HG03060 (cell line): ENCODE results near the gene ATRIP.
"Not testable (repeated sequence)": the region's sequence is repeated elsewhere in the genome, so short reads cannot be mapped to it uniquely, and the experiment has no call there.

Experiments used
- ATAC-seq: cut with Tn5 transposase; IDR thresholded peaks from one replicate; pipeline ENCODE4 v1.9.1; 2021; ENCODE audit warnings: low read depth, moderate number of reproducible peaks; ENCODE audit not compliant: unreplicated experiment

Gene ATRIP

GRCh38 chr3:48446425-48447193 lies at the start of gene ATRIP:
TSS of gene ATRIP (plus strand) at chr3:48446737. CDS start at chr3:48446846, 109 bp downstream.
- no peak for ATAC-seq

- ATAC-seq = no peak
Observed at GRCh38 chr3:48397767-48398681, 48.5 kb upstream of the ATRIP start.

- ATAC-seq = no peak
Observed at GRCh38 chr3:48398701-48399386, 47.7 kb upstream of the ATRIP start.

- ATAC-seq = no peak
Observed at GRCh38 chr3:48399387-48400172, 47.0 kb upstream of the ATRIP start.

- ATAC-seq = no peak
Observed at GRCh38 chr3:48400824-48401433, 45.6 kb upstream of the ATRIP start.

GRCh38 chr3:48401434-48401901 lies 45.1 kb upstream of the ATRIP start:
- ATAC-seq = not testable (repeated sequence)

- ATAC-seq = no peak
Observed at GRCh38 chr3:48402281-48402732, 44.2 kb upstream of the ATRIP start.

- no peak for ATAC-seq
Observed at GRCh38 chr3:48402907-48403306, 43.6 kb upstream of the ATRIP start.

- ATAC-seq = no peak
Observed at GRCh38 chr3:48403533-48404439, 42.8 kb upstream of the ATRIP start.

GRCh38 chr3:48404440-48405342 lies 41.8 kb upstream of the ATRIP start:
- ATAC-seq = no peak

- no peak for ATAC-seq
Observed at GRCh38 chr3:48405343-48405881, 41.1 kb upstream of the ATRIP start.

- no peak for ATAC-seq
Observed at GRCh38 chr3:48405971-48406370, 40.6 kb upstream of the ATRIP start.

- no peak for ATAC-seq
Observed at GRCh38 chr3:48406443-48407431, 39.8 kb upstream of the ATRIP start.

GRCh38 chr3:48407542-48408099 lies 38.9 kb upstream of the ATRIP start:
- no peak for ATAC-seq

GRCh38 chr3:48408823-48409281 lies 37.7 kb upstream of the ATRIP start:
- ATAC-seq = no peak
